Loucy (cell line): ENCODE data around the gene TBC1D2B.
A peak's percentile ranks its signal among the peaks of the same experiment; 100 is the strongest.

Source experiments
- H2AFZ ChIP-seq: fragments of 200-600 bp; sonication (generic); 2 replicates; pipeline ENCODE4 v1.6.0; 2016; ENCODE audit warnings: antibody characterized with exemption, mild to moderate bottlenecking, low read length, moderate library complexity
- H3F3A ChIP-seq: fragments of 200-600 bp; 2 replicates; pipeline ENCODE4 v1.6.0; 2016; ENCODE audit warnings: antibody characterized with exemption, low read depth, mild to moderate bottlenecking
- H3K27me3 ChIP-seq: fragments of 200-600 bp; sonication (generic); 2 replicates; pipeline ENCODE4 v1.6.1; 2014; ENCODE audit warnings: low read length, mild to moderate bottlenecking; ENCODE audit not compliant: insufficient read depth, poor library complexity, severe bottlenecking
- H3K36me3 ChIP-seq: fragments of 200-600 bp; sonication (generic); 2 replicates; pipeline ENCODE4 v1.6.1; 2016; ENCODE audit warnings: low read length; ENCODE audit not compliant: insufficient read depth
- H3K4me1 ChIP-seq: fragments of 200-600 bp; sonication (generic); 2 replicates; pipeline ENCODE4 v1.5.1; 2014; ENCODE audit warnings: low read length, mild to moderate bottlenecking; ENCODE audit not compliant: insufficient read depth, poor library complexity, severe bottlenecking
- H3K4me2 ChIP-seq: fragments of 200-600 bp; sonication (generic); 2 replicates; pipeline ENCODE4 v1.6.0; 2014; ENCODE audit warnings: antibody characterized with exemption, low read length, low read depth, mild to moderate bottlenecking; ENCODE audit not compliant: poor library complexity, severe bottlenecking
- H3K4me3 ChIP-seq: fragments of 200-600 bp; sonication (generic); 2 replicates; pipeline ENCODE4 v1.5.1; 2014; ENCODE audit warnings: low read length, mild to moderate bottlenecking, mixed read lengths; ENCODE audit not compliant: poor library complexity, severe bottlenecking
- H3K79me2 ChIP-seq: fragments of 200-600 bp; sonication (generic); 2 replicates; pipeline ENCODE4 v1.6.1; 2014; ENCODE audit warnings: low read length; ENCODE audit not compliant: insufficient read depth
- H3K9ac ChIP-seq: fragments of 200-600 bp; sonication (generic); 2 replicates; pipeline ENCODE4 v1.6.0; 2014; ENCODE audit warnings: mild to moderate bottlenecking, low read depth, low read length, moderate library complexity; ENCODE audit not compliant: poor library complexity, severe bottlenecking
- H3K9me2 ChIP-seq: fragments of 200-600 bp; sonication (generic); replicated peaks from 2 replicates; pipeline ENCODE4 v1.6.1; 2016; ENCODE audit warnings: low read depth, low read length, mixed read lengths
- H3K9me3 ChIP-seq: fragments of 200-600 bp; sonication (generic); 2 replicates; pipeline ENCODE4 v1.6.1; 2014; ENCODE audit warnings: mild to moderate bottlenecking, antibody characterized with exemption, low read length, low read depth; ENCODE audit not compliant: insufficient read depth
- H4K20me1 ChIP-seq: fragments of 200-600 bp; sonication (generic); 2 replicates; pipeline ENCODE4 v1.6.0; 2014; ENCODE audit warnings: antibody characterized with exemption, low read length, mild to moderate bottlenecking; ENCODE audit not compliant: insufficient read depth, poor library complexity, severe bottlenecking
- CTCF ChIP-seq: fragments of 200-600 bp; sonication (generic); conservative IDR thresholded peaks from 2 replicates; pipeline ENCODE4 v1.5.1; 2014; ENCODE audit warnings: mild to moderate bottlenecking, antibody characterized with exemption, low read length
- EZH2phosphoT487 ChIP-seq: fragments of 200-600 bp; IDR thresholded peaks from 2 replicates; pipeline ENCODE4 v1.6.1; 2018; ENCODE audit warnings: antibody characterized with exemption, mild to moderate bottlenecking, moderate library complexity, borderline replicate concordance

TBC1D2B gene

DNA sequence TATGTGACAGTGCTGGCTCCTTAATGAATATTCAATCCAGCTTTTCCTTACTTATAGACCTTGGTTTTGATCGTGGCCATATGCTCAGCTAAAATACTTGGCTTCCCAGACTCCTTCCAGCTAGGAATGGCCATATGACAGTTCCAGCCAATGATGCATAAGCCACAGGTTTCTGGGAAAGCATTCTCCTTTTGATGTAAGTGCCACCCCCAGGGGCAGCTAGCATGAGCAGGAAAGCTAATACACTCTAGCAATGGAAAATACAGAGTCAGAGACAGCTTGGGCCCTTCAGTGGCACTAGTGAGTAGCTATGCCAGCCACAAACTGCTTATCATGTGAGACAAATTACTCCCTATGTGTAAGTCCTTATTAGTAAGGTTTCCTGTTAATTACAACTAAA lies 26.7 kb downstream of the TBC1D2B start:
- H3F3A ChIP-seq = peaks cover 58% of the 10 kb centered on the region
- H3K79me2 ChIP-seq = peaks cover 67% of the 10 kb centered on the region
- peak overlapping the region; percentile 93 for H3K9ac ChIP-seq
- no peak overlapping the region for H2AFZ ChIP-seq
- H3K4me2 ChIP-seq = peak overlapping the region; percentile 81
- H4K20me1 ChIP-seq = no peaks in the 10 kb centered on the region
- no peaks in the 10 kb centered on the region for H3K9me2 ChIP-seq
- no peaks in the 10 kb centered on the region for H3K9me3 ChIP-seq
- peaks cover 97% of the 10 kb centered on the region for H3K4me1 ChIP-seq
- H3K27me3 ChIP-seq = no peaks in the 10 kb centered on the region
- TF ChIP-seq CTCF (no peak; the same call in none of the 2 replicates), EZH2phosphoT487 (no peak)
- H3K36me3 ChIP-seq = peaks cover 35% of the 10 kb centered on the region; the same call in 1 of the 2 replicates
- peak overlapping the region; percentile 67 for H3K4me3 ChIP-seq

DNA sequence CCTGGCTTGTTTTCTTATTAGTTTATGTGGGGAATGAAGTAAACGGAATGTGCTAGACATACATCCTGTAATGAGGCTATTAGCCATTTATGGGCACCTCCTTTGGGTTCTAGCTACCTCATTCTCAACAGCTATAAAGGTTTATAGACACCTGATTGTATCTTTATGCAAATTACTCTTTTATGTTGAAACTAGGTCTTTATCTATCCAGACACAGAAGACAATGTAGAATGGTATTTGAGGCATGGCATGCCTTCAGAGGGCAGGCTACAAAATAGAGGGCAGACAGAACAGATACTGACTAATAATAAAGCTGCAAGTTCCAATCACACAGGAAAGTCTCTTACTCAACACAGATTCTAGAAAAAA lies 27.1 kb downstream of the TBC1D2B start:
- peak overlapping the region; percentile 93 for H3K9ac ChIP-seq
- H3K9me2 ChIP-seq = no peaks in the 10 kb centered on the region
- H3K4me1 ChIP-seq = peaks cover 97% of the 10 kb centered on the region
- no peak for TF ChIP-seq CTCF
- no peak for TF ChIP-seq EZH2phosphoT487
- peak overlapping the region; percentile 67 for H3K4me3 ChIP-seq
- peak overlapping the region; percentile 81 for H3K4me2 ChIP-seq
- H3K9me3 ChIP-seq = no peaks in the 10 kb centered on the region
- no peaks in the 10 kb centered on the region for H3K27me3 ChIP-seq
- H4K20me1 ChIP-seq = no peaks in the 10 kb centered on the region
- no peak overlapping the region for H2AFZ ChIP-seq
- peaks cover 66% of the 10 kb centered on the region for H3K79me2 ChIP-seq
- peaks cover 58% of the 10 kb centered on the region for H3F3A ChIP-seq
- peaks cover 37% of the 10 kb centered on the region for H3K36me3 ChIP-seq

GRCh38 chr15:78049691-78050440 lies 27.6 kb downstream of the TBC1D2B start:
- Histone ChIP-seq H3K4me3 (peak overlapping the region; percentile 67), H3K9ac (peak overlapping the region; percentile 93), H4K20me1 (no peaks in the 10 kb centered on the region), H3K4me2 (peak overlapping the region; percentile 81), H3F3A (peaks cover 58% of the 10 kb centered on the region), H3K9me2 (no peaks in the 10 kb centered on the region), H2AFZ (no peak overlapping the region), H3K27me3 (no peaks in the 10 kb centered on the region), H3K4me1 (peaks cover 97% of the 10 kb centered on the region), H3K9me3 (no peaks in the 10 kb centered on the region), H3K36me3 (peaks cover 41% of the 10 kb centered on the region), H3K79me2 (peaks cover 66% of the 10 kb centered on the region)
- no peak for TF ChIP-seq CTCF
- TF ChIP-seq EZH2phosphoT487 = no peak
